Measurements from ENCODE around the gene NAPG.
"Not testable (repeated sequence)": the region's sequence is repeated elsewhere in the genome, so short reads cannot be mapped to it uniquely, and the experiment has no call there.

Gene NAPG

GRCh38 chr18:10514601-10515000, 11.2 kb upstream of the NAPG start:
- DNase-seq = no peak

GRCh38 chr18:10515456-10515855, 10.4 kb upstream of the NAPG start:
- peak; percentile 25 to 27 for DNase-seq

- DNase-seq = no peak
These were observed 9.7 kb upstream of the NAPG start for GRCh38 chr18:10516078-10516477.

GRCh38 chr18:10518595-10519255, 7.1 kb upstream of the NAPG start:
- DNase-seq = peak; percentile 33 to 49

GRCh38 chr18:10519366-10519765, 6.5 kb upstream of the NAPG start:
- no peak for DNase-seq

GRCh38 chr18:10519999-10520935, 5.6 kb upstream of the NAPG start:
- DNase-seq = peak; percentile 68 to 85

GRCh38 chr18:10521566-10521965, 4.3 kb upstream of the NAPG start:
- DNase-seq = no peak

- DNase-seq = no peak
These were observed 3.3 kb upstream of the NAPG start for GRCh38 chr18:10522574-10522973.

- no peak for DNase-seq
These were observed 2.3 kb upstream of the NAPG start for GRCh38 chr18:10523544-10523943.

GRCh38 chr18:10524507-10525370, 1.1 kb upstream of the NAPG start:
- DNase-seq = peak; percentile 38 to 47

- peak in 1 of 2 donors; percentile 31 for DNase-seq
These were observed 496 bp upstream of the NAPG start for GRCh38 chr18:10525371-10525691.

- DNase-seq = no peak
These were observed 728 bp downstream of the NAPG start for GRCh38 chr18:10526561-10526949.

- DNase-seq = no peak
These were observed 2.6 kb downstream of the NAPG start for GRCh38 chr18:10528439-10528838.

GRCh38 chr18:10530002-10530401, 4.2 kb downstream of the NAPG start:
- DNase-seq = peak; percentile 14 to 24

- no peak for DNase-seq
These were observed 5.0 kb downstream of the NAPG start for GRCh38 chr18:10530852-10531251.

GRCh38 chr18:10533111-10533510, 7.3 kb downstream of the NAPG start:
- DNase-seq = no peak

- DNase-seq = no peak
These were observed 10.5 kb downstream of the NAPG start for GRCh38 chr18:10536280-10536679.

GRCh38 chr18:10537765-10538164, 11.9 kb downstream of the NAPG start:
- no peak for DNase-seq

GRCh38 chr18:10539124-10539523, 13.3 kb downstream of the NAPG start:
- not testable (repeated sequence) for DNase-seq

- DNase-seq = no peak
These were observed 17.4 kb downstream of the NAPG start for GRCh38 chr18:10543277-10543676.

- DNase-seq = no peak
These were observed 18.4 kb downstream of the NAPG start for GRCh38 chr18:10544093-10544748.

- DNase-seq = no peak
These were observed 20.9 kb downstream of the NAPG start for GRCh38 chr18:10546557-10547300.
